Measurements from ENCODE around the gene HCN2.

DNA sequence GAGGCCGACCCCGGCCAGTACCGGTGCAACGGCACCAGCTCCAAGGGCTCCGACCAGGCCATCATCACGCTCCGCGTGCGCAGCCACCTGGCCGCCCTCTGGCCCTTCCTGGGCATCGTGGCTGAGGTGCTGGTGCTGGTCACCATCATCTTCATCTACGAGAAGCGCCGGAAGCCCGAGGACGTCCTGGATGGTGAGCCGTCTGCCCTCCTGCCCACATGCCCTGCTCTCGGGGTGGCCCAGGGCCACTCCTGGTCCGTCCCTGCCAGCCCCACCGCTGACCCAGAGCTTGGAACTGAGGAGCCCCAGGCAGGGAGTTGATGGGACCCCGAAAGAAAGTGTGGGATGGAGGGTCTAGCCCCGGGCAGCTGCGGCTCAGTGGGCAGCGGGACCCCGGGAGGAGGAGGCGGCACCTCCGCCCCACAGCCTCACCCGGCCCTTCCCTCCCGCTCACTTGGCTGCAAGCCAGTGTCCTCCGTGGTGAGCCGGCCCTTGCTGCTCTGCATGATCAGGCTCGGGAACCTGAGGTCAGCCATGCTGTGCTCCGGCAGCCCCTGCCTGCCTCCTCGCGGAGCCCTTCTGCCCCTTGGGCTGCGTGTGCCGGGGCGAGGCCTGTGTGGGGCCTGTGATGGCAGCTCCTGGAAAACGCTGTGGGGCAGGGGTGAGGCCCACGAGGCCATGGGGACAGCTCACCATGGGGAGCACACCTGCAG is 8.1 kb upstream of the HCN2 start:
- TF ChIP-seq FIP1L1 (IDR thresholded peaks at IDR 0.05; ENCODE audit: borderline replicate concordance, insufficient read depth, low read depth, low read length) (no peak), ZNF292 (CRISPR knock-in tag; IDR thresholded peaks at IDR 0.05; ENCODE audit: borderline replicate concordance, low read depth) (no peak), ZNF703 (CRISPR knock-in tag; IDR thresholded peaks at IDR 0.05; ENCODE audit: borderline replicate concordance) (no peak), ZNF354B (CRISPR knock-in tag; IDR thresholded peaks at IDR 0.05) (no peak), ELF1 (CRISPR knock-in tag; IDR thresholded peaks at IDR 0.05) (no peak), CHCHD3 (CRISPR knock-in tag; IDR thresholded peaks at IDR 0.05) (no peak), CC2D1A (CRISPR knock-in tag; IDR thresholded peaks at IDR 0.05) (no peak), POLR2A (IDR thresholded peaks at IDR 0.05; ENCODE audit: insufficient read depth in 1 of 2, low read depth in 2 of 2, low read length in 2 of 2) (no peak), RXRA (CRISPR knock-in tag; IDR thresholded peaks at IDR 0.05) (no peak), RBM39 (IDR thresholded peaks at IDR 0.05; ENCODE audit: low read depth, low read length, poor library complexity, severe bottlenecking) (no peak), CCAR2 (optimal IDR thresholded peaks at IDR 0.05; ENCODE audit: low read depth, low read length) (no peak)
- TF ChIP-seq, protein P1, sequence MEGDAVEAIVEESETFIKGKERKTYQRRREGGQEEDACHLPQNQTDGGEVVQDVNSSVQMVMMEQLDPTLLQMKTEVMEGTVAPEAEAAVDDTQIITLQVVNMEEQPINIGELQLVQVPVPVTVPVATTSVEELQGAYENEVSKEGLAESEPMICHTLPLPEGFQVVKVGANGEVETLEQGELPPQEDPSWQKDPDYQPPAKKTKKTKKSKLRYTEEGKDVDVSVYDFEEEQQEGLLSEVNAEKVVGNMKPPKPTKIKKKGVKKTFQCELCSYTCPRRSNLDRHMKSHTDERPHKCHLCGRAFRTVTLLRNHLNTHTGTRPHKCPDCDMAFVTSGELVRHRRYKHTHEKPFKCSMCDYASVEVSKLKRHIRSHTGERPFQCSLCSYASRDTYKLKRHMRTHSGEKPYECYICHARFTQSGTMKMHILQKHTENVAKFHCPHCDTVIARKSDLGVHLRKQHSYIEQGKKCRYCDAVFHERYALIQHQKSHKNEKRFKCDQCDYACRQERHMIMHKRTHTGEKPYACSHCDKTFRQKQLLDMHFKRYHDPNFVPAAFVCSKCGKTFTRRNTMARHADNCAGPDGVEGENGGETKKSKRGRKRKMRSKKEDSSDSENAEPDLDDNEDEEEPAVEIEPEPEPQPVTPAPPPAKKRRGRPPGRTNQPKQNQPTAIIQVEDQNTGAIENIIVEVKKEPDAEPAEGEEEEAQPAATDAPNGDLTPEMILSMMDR (CRISPR knock-in tag; IDR thresholded peaks at IDR 0.05), result no peak
- TF ChIP-seq, protein P2, sequence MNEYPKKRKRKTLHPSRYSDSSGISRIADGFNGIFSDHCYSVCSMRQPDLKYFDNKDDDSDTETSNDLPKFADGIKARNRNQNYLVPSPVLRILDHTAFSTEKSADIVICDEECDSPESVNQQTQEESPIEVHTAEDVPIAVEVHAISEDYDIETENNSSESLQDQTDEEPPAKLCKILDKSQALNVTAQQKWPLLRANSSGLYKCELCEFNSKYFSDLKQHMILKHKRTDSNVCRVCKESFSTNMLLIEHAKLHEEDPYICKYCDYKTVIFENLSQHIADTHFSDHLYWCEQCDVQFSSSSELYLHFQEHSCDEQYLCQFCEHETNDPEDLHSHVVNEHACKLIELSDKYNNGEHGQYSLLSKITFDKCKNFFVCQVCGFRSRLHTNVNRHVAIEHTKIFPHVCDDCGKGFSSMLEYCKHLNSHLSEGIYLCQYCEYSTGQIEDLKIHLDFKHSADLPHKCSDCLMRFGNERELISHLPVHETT (CRISPR knock-in tag; conservative IDR thresholded peaks at IDR 0.05), result no peak

Data from HepG2 (cell line).